Epithelial cell of esophagus (primary cell): ENCODE measurements around the gene HSD17B3.
A peak's percentile ranks its signal among the peaks of the same experiment; 100 is the strongest.
"Not testable (repeated sequence)": the region's sequence is repeated elsewhere in the genome, so short reads cannot be mapped to it uniquely, and the experiment has no call there.

ENCODE experiments used
- DNase-seq: peaks from one replicate; pipeline ENCODE4 v3.0.0; 2010; ENCODE audit warnings: low read depth
- H3K4me3 ChIP-seq: 2 replicates; pipeline ENCODE4 v1.5.1; 2011; ENCODE audit warnings: mild to moderate bottlenecking, low read length, control low read depth
- CTCF ChIP-seq: IDR thresholded peaks from 2 replicates; pipeline ENCODE4 v1.5.1; 2011; ENCODE audit warnings: low read depth, mild to moderate bottlenecking, low read length, control low read depth, inconsistent platforms; ENCODE audit not compliant: insufficient read depth; ENCODE audit errors: missing control alignments

Gene HSD17B3

GRCh38 chr9:96236854-96237550 is 65.0 kb downstream of the HSD17B3 start:
- no peak for TF ChIP-seq CTCF
- no peak overlapping the region for H3K4me3 ChIP-seq
- no peak for DNase-seq

GRCh38 chr9:96236337-96236736 is 65.6 kb downstream of the HSD17B3 start:
- not testable (repeated sequence) for DNase-seq, H3K4me3 ChIP-seq

GRCh38 chr9:96232539-96233241 is 69.3 kb downstream of the HSD17B3 start:
- DNase-seq: peak; percentile 61
- peak; percentile 97 for TF ChIP-seq CTCF
- no peak overlapping the region for H3K4me3 ChIP-seq

- no peak overlapping the region for H3K4me3 ChIP-seq
- no peak for DNase-seq
- no peak for TF ChIP-seq CTCF
Observed at GRCh38 chr9:96232164-96232538, 69.8 kb downstream of the HSD17B3 start.

- no peak for TF ChIP-seq CTCF
- no peak overlapping the region for H3K4me3 ChIP-seq
- no peak for DNase-seq
Observed at GRCh38 chr9:96230002-96230401, 72.0 kb downstream of the HSD17B3 start.

- peak; percentile 58 for TF ChIP-seq CTCF
- DNase-seq: peak; percentile 7
- no peak overlapping the region for H3K4me3 ChIP-seq
Observed at GRCh38 chr9:96222132-96222531, 79.8 kb downstream of the HSD17B3 start.

GRCh38 chr9:96219900-96220257 is 82.1 kb downstream of the HSD17B3 start:
- TF ChIP-seq CTCF: no peak
- no peak overlapping the region for H3K4me3 ChIP-seq

More at GRCh38 chr9:96219900-96220257, 82.1 kb downstream of the HSD17B3 start:
- DNase-seq: no peak
